ENCODE results near the gene CASZ1. TPM values are rescaled to one million over a fixed set of nuclear protein-coding genes. Genes with fewer than 3 reads are reported as not detected.

CASZ1 gene
- total RNA-seq, 1 experiment from 2014 or later = 12.6 TPM

- intact Hi-C loops (cut with micrococcal nuclease; ENCODE audit: unreplicated experiment) = no loop called here
- DNase-seq = no peak
- no peaks in the 10 kb centered on the region for H3K36me3 Mint-ChIP-seq (ENCODE audit: insufficient read depth, unreplicated experiment)
- peaks cover 15% of the 10 kb centered on the region for H3K4me1 Mint-ChIP-seq (ENCODE audit: low read depth, unreplicated experiment)
- H3K27me3 Mint-ChIP-seq (ENCODE audit: unreplicated experiment) = no peaks in the 10 kb centered on the region
- CTCF ChIA-PET = no interaction called here
- H3K27ac Mint-ChIP-seq (ENCODE audit: unreplicated experiment) = no peak overlapping the region
- H3K4me3 Mint-ChIP-seq (ENCODE audit: low read depth, unreplicated experiment) = no peak overlapping the region
- BruUV-seq (replicated peaks) = no TSS peak
- no peak for TF ChIP-seq CTCF (IDR thresholded peaks at IDR 0.05; ENCODE audit: unreplicated experiment)
- H3K9me3 Mint-ChIP-seq (ENCODE audit: low read depth, unreplicated experiment) = no peaks in the 10 kb centered on the region
These were observed 29.2 kb downstream of the CASZ1 start for GRCh38 chr1:10767282-10767681.

GRCh38 chr1:10765734-10766478, 30.5 kb downstream of the CASZ1 start:
- Mint-ChIP-seq H3K4me3 (ENCODE audit: low read depth, unreplicated experiment) (no peak overlapping the region), H3K9me3 (ENCODE audit: low read depth, unreplicated experiment) (no peaks in the 10 kb centered on the region), H3K27me3 (ENCODE audit: unreplicated experiment) (no peaks in the 10 kb centered on the region), H3K36me3 (ENCODE audit: insufficient read depth, unreplicated experiment) (no peaks in the 10 kb centered on the region), H3K27ac (ENCODE audit: unreplicated experiment) (no peak overlapping the region), H3K4me1 (ENCODE audit: low read depth, unreplicated experiment) (peaks cover 15% of the 10 kb centered on the region)
- DNase-seq = no peak
- intact Hi-C loops (cut with micrococcal nuclease; ENCODE audit: unreplicated experiment) = no loop called here
- CTCF ChIA-PET = interaction anchor here (0.6 kb wide), 1 partner anchor 13 kb away, joined by 5 read pairs; no protein-coding TSS in a partner anchor
- no peak for TF ChIP-seq CTCF (IDR thresholded peaks at IDR 0.05; ENCODE audit: unreplicated experiment)
- BruUV-seq (replicated peaks) = no TSS peak

- no peak for TF ChIP-seq CTCF (IDR thresholded peaks at IDR 0.05; ENCODE audit: unreplicated experiment)
- intact Hi-C loops (cut with micrococcal nuclease; ENCODE audit: unreplicated experiment) = no loop called here
- CTCF ChIA-PET = interaction anchor here (0.6 kb wide), 1 partner anchor 14 kb away, joined by 5 read pairs; no protein-coding TSS in a partner anchor
- H3K27ac Mint-ChIP-seq (ENCODE audit: unreplicated experiment) = no peak overlapping the region
- no peaks in the 10 kb centered on the region for H3K9me3 Mint-ChIP-seq (ENCODE audit: low read depth, unreplicated experiment)
- no peak for DNase-seq
- no peaks in the 10 kb centered on the region for H3K27me3 Mint-ChIP-seq (ENCODE audit: unreplicated experiment)
- no peaks in the 10 kb centered on the region for H3K36me3 Mint-ChIP-seq (ENCODE audit: insufficient read depth, unreplicated experiment)
- peaks cover 17% of the 10 kb centered on the region for H3K4me1 Mint-ChIP-seq (ENCODE audit: low read depth, unreplicated experiment)
- no TSS peak for BruUV-seq (replicated peaks)
- H3K4me3 Mint-ChIP-seq (ENCODE audit: low read depth, unreplicated experiment) = no peak overlapping the region
These were observed 31.1 kb downstream of the CASZ1 start for GRCh38 chr1:10765304-10765703.

GRCh38 chr1:10764296-10764798, 32.1 kb downstream of the CASZ1 start:
- Mint-ChIP-seq H3K27ac (ENCODE audit: unreplicated experiment) (no peak overlapping the region), H3K4me1 (ENCODE audit: low read depth, unreplicated experiment) (peaks cover 27% of the 10 kb centered on the region), H3K36me3 (ENCODE audit: insufficient read depth, unreplicated experiment) (no peaks in the 10 kb centered on the region), H3K27me3 (ENCODE audit: unreplicated experiment) (no peaks in the 10 kb centered on the region), H3K9me3 (ENCODE audit: low read depth, unreplicated experiment) (no peaks in the 10 kb centered on the region), H3K4me3 (ENCODE audit: low read depth, unreplicated experiment) (no peak overlapping the region)
- CTCF ChIA-PET = no interaction called here
- no peak for DNase-seq
- TF ChIP-seq CTCF (IDR thresholded peaks at IDR 0.05; ENCODE audit: unreplicated experiment) = no peak
- BruUV-seq (replicated peaks) = no TSS peak
- intact Hi-C loops (cut with micrococcal nuclease; ENCODE audit: unreplicated experiment) = no loop called here
